ENCODE results near the gene ADSS2. TPM values are rescaled to one million over a fixed set of nuclear protein-coding genes. Genes with fewer than 3 reads are reported as not detected.

ADSS2 gene
- total RNA-seq, 2 donors from 2014 or later, result 9.9 to 23.1 TPM

DNA sequence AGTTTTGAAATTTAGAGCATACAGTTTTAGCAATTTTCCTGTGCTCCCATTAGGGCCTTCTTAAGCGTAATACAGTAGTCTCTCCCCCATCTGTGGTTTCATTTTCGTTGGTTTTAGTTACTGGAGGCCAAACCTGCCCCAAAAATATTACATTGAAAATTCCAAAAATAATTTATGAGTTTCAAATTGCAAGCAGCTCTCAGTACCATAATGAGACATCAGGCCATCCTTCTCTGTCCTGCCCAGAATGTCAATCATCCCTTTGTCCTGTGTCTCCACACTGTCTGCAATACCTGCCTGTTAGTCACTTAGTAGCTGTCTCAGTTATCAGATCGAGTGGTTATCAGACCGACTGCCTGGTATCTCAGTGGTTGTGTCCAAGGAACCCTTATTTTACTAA lies 45.4 kb downstream of the ADSS2 start:
- intact Hi-C loops (cut with DNase I), result no loop called here
- H3K27me3 ChIP-seq, result no peaks in the 10 kb centered on the region
- H3K36me3 ChIP-seq (replicated peaks in 1 of 2; ENCODE audit: insufficient read depth in 1 of 2, low read depth in 2 of 2), result peaks cover 0 to 9% of the 10 kb centered on the region in 2 donors
- no peak overlapping the region for H3K4me3 ChIP-seq
- H3K4me1 ChIP-seq, result no peaks in the 10 kb centered on the region
- WGBS, 2 donors, result 78 to 82% methylated on average over 4 of the region's 4 CpGs
- DNase-seq, result no peak
- ATAC-seq, result no peak
- TF ChIP-seq, protein P1, sequence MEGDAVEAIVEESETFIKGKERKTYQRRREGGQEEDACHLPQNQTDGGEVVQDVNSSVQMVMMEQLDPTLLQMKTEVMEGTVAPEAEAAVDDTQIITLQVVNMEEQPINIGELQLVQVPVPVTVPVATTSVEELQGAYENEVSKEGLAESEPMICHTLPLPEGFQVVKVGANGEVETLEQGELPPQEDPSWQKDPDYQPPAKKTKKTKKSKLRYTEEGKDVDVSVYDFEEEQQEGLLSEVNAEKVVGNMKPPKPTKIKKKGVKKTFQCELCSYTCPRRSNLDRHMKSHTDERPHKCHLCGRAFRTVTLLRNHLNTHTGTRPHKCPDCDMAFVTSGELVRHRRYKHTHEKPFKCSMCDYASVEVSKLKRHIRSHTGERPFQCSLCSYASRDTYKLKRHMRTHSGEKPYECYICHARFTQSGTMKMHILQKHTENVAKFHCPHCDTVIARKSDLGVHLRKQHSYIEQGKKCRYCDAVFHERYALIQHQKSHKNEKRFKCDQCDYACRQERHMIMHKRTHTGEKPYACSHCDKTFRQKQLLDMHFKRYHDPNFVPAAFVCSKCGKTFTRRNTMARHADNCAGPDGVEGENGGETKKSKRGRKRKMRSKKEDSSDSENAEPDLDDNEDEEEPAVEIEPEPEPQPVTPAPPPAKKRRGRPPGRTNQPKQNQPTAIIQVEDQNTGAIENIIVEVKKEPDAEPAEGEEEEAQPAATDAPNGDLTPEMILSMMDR (IDR thresholded peaks at IDR 0.05), result no peak
- TF ChIP-seq POLR2A (IDR thresholded peaks at IDR 0.05), result no peak
- H3K27ac ChIP-seq, result no peak overlapping the region
- H3K9me3 ChIP-seq, result peaks cover 0 to 4% (median under 1%) of the 10 kb centered on the region in 3 donors

DNA sequence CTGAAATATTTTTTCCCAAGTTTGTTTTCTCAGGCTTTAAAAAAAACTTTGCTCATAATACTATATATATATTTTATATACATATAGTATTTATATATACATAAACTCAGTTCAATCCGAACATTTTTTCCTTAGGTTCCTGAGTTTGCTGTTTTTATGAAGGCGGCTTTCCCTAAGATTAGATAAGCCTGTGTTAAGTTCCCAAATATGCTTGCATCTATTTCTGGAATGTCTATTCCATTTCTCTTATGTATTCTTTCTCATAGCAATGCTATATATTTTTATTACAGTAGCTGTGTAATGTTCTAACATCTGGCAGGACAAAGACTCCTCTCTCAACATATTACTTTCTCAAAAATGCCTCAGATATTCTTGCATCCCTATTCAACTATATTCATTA lies 45.9 kb downstream of the ADSS2 start:
- DNase-seq, result no peak
- Histone ChIP-seq H3K27ac (no peak overlapping the region), H3K27me3 (no peaks in the 10 kb centered on the region), H3K4me3 (no peak overlapping the region), H3K9me3 (peaks cover 0 to 5% (median 4%) of the 10 kb centered on the region in 3 donors), H3K4me1 (no peaks in the 10 kb centered on the region), H3K36me3 (replicated peaks in 1 of 2; ENCODE audit: insufficient read depth in 1 of 2, low read depth in 2 of 2) (peaks cover 0 to 9% of the 10 kb centered on the region in 2 donors)
- TF ChIP-seq, protein P1 (IDR thresholded peaks at IDR 0.05), result no peak
- TF ChIP-seq POLR2A (IDR thresholded peaks at IDR 0.05), result no peak
- intact Hi-C loops (cut with DNase I), result no loop called here
- 90 to 94% methylated on average over 2 of the region's 2 CpGs for WGBS, 2 donors
- ATAC-seq, result no peak

DNA sequence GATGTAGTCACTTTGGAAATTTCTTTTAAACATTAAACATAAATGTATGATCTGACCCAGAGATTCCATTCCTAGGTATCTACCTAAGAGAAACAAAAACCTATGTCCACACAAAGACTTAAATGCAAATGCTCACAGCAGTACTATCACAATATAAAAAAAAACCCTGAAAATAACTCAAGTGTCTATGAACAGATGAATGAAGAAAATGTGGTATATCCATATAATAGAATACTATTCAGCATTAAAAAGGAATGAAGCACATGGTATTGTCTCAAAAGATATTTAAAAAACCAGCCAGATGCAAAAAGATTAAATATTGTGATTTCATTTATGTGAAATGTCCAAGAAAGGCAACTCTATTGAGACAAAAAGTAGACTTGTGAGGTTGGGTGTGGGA lies 48.3 kb downstream of the ADSS2 start:
- no peak for TF ChIP-seq POLR2A (IDR thresholded peaks at IDR 0.05)
- TF ChIP-seq, protein P1 (IDR thresholded peaks at IDR 0.05), result no peak
- H3K27me3 ChIP-seq, result no peaks in the 10 kb centered on the region
- ATAC-seq (no peak), DNase-seq (no peak)
- H3K27ac ChIP-seq, result no peak overlapping the region
- H3K36me3 ChIP-seq (replicated peaks in 1 of 2; ENCODE audit: insufficient read depth in 1 of 2, low read depth in 2 of 2), result peaks cover 0 to 9% of the 10 kb centered on the region in 2 donors
- H3K9me3 ChIP-seq, result peaks cover 0 to 7% (median 4%) of the 10 kb centered on the region in 3 donors
- no peaks in the 10 kb centered on the region for H3K4me1 ChIP-seq
- intact Hi-C loops (cut with DNase I), result no loop called here
- H3K4me3 ChIP-seq, result no peak overlapping the region

DNA sequence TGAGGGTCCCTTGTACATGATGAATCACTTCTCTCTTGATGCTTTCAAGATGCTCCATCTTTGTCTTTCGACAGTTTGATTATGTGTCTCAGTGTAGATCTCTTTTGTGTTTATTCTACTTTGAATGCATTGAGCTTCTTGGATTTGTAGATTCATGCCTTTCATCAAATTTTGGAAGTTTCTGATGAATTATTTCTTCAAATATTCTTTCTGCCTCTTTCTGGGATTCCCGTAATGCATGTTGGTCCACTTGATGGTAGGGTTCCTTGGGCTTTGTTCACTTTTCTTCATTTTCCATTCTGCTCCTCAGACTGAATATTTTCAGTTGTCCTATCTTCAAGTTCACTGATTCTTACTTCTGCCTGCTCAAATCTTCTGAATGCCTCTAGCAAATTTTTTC lies 50.7 kb downstream of the ADSS2 start:
- Histone ChIP-seq H3K9me3 (peaks cover 0 to 7% (median 4%) of the 10 kb centered on the region in 3 donors), H3K4me1 (no peaks in the 10 kb centered on the region), H3K36me3 (replicated peaks in 1 of 2; ENCODE audit: insufficient read depth in 1 of 2, low read depth in 2 of 2) (peaks cover 0 to 7% of the 10 kb centered on the region in 2 donors), H3K4me3 (no peak overlapping the region), H3K27ac (no peak overlapping the region), H3K27me3 (no peaks in the 10 kb centered on the region)
- TF ChIP-seq POLR2A (IDR thresholded peaks at IDR 0.05), result no peak
- intact Hi-C loops (cut with DNase I), result no loop called here
- no peak for DNase-seq
- 93 to 100% methylated on average over 2 of the region's 2 CpGs for WGBS, 2 donors
- no peak for ATAC-seq

DNA sequence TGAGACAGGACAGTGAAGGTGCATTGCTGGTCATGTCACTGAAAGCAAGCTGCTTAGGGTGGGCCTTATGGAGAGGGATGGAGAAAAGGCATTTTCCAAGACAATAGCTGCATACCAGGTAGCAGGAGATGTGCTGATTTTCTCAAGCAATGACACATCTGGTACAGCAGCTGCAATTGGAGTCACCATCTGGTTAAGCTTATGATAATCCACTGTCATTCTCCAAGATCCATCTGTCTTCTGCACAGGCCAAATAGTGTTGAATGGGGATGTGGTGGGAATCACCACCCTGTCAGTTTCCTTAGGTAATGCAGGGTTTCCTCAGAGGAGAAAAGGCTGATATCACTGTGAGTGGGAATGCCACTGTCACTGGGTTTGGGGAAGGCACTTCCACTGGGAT lies 54.6 kb downstream of the ADSS2 start:
- Histone ChIP-seq H3K27me3 (no peaks in the 10 kb centered on the region), H3K4me1 (no peaks in the 10 kb centered on the region), H3K36me3 (replicated peaks in 1 of 2; ENCODE audit: insufficient read depth in 1 of 2, low read depth in 2 of 2) (peaks cover 0 to 4% of the 10 kb centered on the region in 2 donors), H3K27ac (no peak overlapping the region), H3K9me3 (peaks cover 0 to 7% (median 4%) of the 10 kb centered on the region in 3 donors), H3K4me3 (no peak overlapping the region)
- intact Hi-C loops (cut with DNase I), result no loop called here
- DNase-seq (no peak), ATAC-seq (no peak)
- TF ChIP-seq POLR2A (IDR thresholded peaks at IDR 0.05), result no peak
- TF ChIP-seq, protein P1 (IDR thresholded peaks at IDR 0.05), result no peak

Measured in body of pancreas (tissue), 4 donors.